Right lobe of liver (tissue), 6 donors: ENCODE measurements around the gene PLXNA4. TPM values are rescaled to one million over a fixed set of nuclear protein-coding genes. Genes with fewer than 3 reads are reported as not detected.

Experiments used
- ATAC-seq, 4 donors: fragments of 200-7000 bp; cut with Tn5 transposase; one replicate each; pipeline ENCODE4 v1.9.1; 2020; ENCODE audit warnings: mild to moderate bottlenecking in 4 of 4, moderate library complexity in 4 of 4
- DNase-seq, 3 donors: peaks; one replicate each; pipeline ENCODE4 v3.0.0-alpha.2; 2020
- H3K27ac ChIP-seq, 3 donors: fragments of 200-600 bp; one replicate each; pipeline ENCODE4 v1.8.0; 2022
- H3K27me3 ChIP-seq, 2 donors: fragments of 200-600 bp; one replicate each; pipeline ENCODE4 v1.8.0; 2022
- H3K36me3 ChIP-seq, 4 donors: fragments of 200-600 bp; sonication (generic) in 1 of 4; one replicate each; pipeline versions ENCODE4 v1.5.1 to v1.8.0; 2017 to 2022; ENCODE audit warnings: control low read depth in 1 of 4
- H3K4me1 ChIP-seq, 4 donors: fragments of 200-600 bp; sonication (generic) in 1 of 4; one replicate each; pipeline versions ENCODE4 v1.5.1 to v1.8.0; 2017 to 2022; ENCODE audit warnings: control low read depth in 1 of 4
- H3K4me3 ChIP-seq, 3 donors: fragments of 200-600 bp; one replicate each; pipeline ENCODE4 v1.8.0; 2022
- H3K9me3 ChIP-seq, 4 donors: fragments of 200-600 bp; sonication (generic) in 1 of 4; one replicate each; pipeline versions ENCODE4 v1.5.1 to v1.8.0; 2017 to 2022; ENCODE audit warnings: control low read depth in 1 of 4
- POLR2A ChIP-seq: fragments of 450-650 bp; IDR thresholded peaks from one replicate; pipeline ENCODE4 v1.6.1; 2017; ENCODE audit warnings: antibody characterized with exemption, mild to moderate bottlenecking
- WGBS: methylation state at CpG from one replicate; pipeline ENCODE4 v1.1.6; 2018; ENCODE audit warnings: low coverage, low lambda C conversion rate; ENCODE audit not compliant: insufficient coverage; ENCODE audit errors: missing lambda C conversion rate; 5-methylcytosine and 5-hydroxymethylcytosine counted together
- intact Hi-C, 2 donors: fragments of 100-400 bp; cut with DNase I; formaldehyde crosslinking; loops; one replicate each; pipeline versions ENCODE4 v1.11.2 to v1.14.1; 2022
- total RNA-seq, 6 experiments: library from RNA; depleted of rRNA in 2 of 6; stranded (reverse); fragments of >200 nt in 2 of 6; fragmentation: NEBNext Ultra II Directional in 3 of 6; extraction: Animal tissue kit (Norgen Biotek cat#: 25700) in 3 of 6; gene quantifications; one replicate each; pipeline versions ENCODE4 v1.1.0 to v1.2.4, GENCODE V29; 2016 to 2023
- TF ChIP-seq, protein P1 (sequence below), 4 donors: fragments of 200-600 bp in 3 of 4; fragments of 450-650 bp in 1 of 4; IDR thresholded peaks; one replicate each; pipeline versions ENCODE4 v1.5.1 to v1.8.0; 2016 to 2022; ENCODE audit warnings: antibody characterized with exemption in 4 of 4, mild to moderate bottlenecking in 2 of 4
- donor health status: DM: no; HTN: yes; CAD: no.
- donor health status: DM: no; HTN: no; CAD: no.
- donor health status: DM: no; HTN: no; CAD: no.
- donor health status: DM: no; HTN: yes; CAD: no.
- donor health status: DM: no; HTN: yes; CAD: no.

PLXNA4 gene
- total RNA-seq, 6 experiments from 2014 or later: 0.17 to 0.90 (median 0.30) TPM

DNA sequence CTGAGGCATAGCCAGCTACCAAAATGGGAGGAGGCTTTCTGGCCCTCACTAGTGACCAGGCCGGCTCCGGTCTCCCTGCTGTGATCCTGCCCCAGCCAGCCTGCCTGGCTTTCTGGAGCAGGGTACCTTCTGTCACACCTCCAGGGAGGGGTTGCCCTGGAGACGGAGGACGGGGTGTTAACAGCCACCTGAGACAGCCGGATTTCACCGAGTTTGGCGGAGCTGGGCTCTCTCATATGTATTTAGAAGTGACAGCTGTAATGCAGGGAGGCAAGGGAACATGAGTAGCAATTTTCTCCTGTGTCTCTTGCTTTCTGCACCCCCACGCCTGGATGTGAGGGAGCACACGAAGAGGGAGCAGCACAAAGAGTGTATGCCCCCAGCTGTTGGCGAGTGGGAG is 473.3 kb downstream of the PLXNA4 start:
- H3K4me1 ChIP-seq: no peaks in the 10 kb centered on the region
- H3K4me3 ChIP-seq: no peak overlapping the region
- intact Hi-C loops: no loop called here
- H3K27ac ChIP-seq: no peak overlapping the region
- H3K9me3 ChIP-seq: no peaks in the 10 kb centered on the region
- TF ChIP-seq, protein P1, sequence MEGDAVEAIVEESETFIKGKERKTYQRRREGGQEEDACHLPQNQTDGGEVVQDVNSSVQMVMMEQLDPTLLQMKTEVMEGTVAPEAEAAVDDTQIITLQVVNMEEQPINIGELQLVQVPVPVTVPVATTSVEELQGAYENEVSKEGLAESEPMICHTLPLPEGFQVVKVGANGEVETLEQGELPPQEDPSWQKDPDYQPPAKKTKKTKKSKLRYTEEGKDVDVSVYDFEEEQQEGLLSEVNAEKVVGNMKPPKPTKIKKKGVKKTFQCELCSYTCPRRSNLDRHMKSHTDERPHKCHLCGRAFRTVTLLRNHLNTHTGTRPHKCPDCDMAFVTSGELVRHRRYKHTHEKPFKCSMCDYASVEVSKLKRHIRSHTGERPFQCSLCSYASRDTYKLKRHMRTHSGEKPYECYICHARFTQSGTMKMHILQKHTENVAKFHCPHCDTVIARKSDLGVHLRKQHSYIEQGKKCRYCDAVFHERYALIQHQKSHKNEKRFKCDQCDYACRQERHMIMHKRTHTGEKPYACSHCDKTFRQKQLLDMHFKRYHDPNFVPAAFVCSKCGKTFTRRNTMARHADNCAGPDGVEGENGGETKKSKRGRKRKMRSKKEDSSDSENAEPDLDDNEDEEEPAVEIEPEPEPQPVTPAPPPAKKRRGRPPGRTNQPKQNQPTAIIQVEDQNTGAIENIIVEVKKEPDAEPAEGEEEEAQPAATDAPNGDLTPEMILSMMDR (IDR thresholded peaks at IDR 0.05): no peak
- no peak for TF ChIP-seq POLR2A
- no peaks in the 10 kb centered on the region for H3K27me3 ChIP-seq
- ATAC-seq (no peak), DNase-seq (no peak)
- no peaks in the 10 kb centered on the region for H3K36me3 ChIP-seq
- 54% methylated on average over 8 of the region's 10 CpGs for WGBS

DNA sequence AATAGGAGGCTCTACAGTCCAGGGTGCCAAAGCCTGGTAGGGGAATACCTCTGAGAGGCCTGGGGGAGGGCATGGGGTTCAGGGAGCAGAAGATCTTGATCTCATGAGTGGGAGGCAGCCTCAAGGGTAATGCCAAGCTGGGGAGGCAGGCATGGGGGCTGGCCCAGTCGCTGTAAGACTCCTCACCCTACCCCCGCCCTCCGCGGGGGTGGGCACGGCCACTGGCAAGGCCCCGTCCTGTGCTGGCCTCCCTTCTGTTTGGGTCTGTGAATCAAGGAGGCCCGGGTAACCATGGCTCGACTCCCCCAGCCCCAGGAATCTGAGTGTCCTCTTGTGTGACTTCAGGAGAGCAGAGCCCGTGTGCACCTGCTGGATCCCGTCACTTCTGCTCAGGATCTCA is 473.9 kb downstream of the PLXNA4 start:
- no peak overlapping the region for H3K4me3 ChIP-seq
- H3K27ac ChIP-seq: no peak overlapping the region
- no peaks in the 10 kb centered on the region for H3K9me3 ChIP-seq
- no peaks in the 10 kb centered on the region for H3K36me3 ChIP-seq
- H3K27me3 ChIP-seq: no peaks in the 10 kb centered on the region
- DNase-seq (no peak), ATAC-seq (peak in 1 of 4 donors; percentile 45)
- no peak for TF ChIP-seq POLR2A
- TF ChIP-seq, protein P1 (IDR thresholded peaks at IDR 0.05): no peak
- no peaks in the 10 kb centered on the region for H3K4me1 ChIP-seq
- intact Hi-C loops: no loop called here
- 90% methylated on average over 3 of the region's 10 CpGs for WGBS

DNA sequence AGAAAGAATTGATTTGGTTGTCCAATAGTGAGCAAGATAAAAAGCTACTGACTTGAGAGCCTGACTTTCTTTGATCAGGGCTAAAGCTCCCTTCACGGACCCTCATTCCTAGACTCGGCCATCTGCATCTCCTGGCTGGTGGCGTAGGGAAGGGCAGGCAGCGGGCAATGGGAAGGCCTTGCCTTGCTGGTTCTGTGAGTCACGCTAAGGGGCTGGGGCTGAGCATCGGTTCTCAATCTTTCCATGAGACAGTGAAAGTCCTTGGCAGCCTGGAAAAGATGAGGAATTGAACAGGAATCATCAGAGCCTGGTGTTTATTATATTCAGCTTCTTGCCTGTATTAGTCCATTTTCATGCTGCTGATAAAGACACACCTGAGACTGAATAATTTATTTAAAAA is 475.3 kb downstream of the PLXNA4 start:
- H3K27me3 ChIP-seq: no peaks in the 10 kb centered on the region
- TF ChIP-seq, protein P1 (IDR thresholded peaks at IDR 0.05): no peak
- TF ChIP-seq POLR2A: no peak
- 83% methylated on average over 5 of the region's 6 CpGs for WGBS
- H3K36me3 ChIP-seq: no peaks in the 10 kb centered on the region
- DNase-seq: no peak
- no peak for ATAC-seq
- intact Hi-C loops: no loop called here
- no peak overlapping the region for H3K27ac ChIP-seq
- no peaks in the 10 kb centered on the region for H3K9me3 ChIP-seq
- no peaks in the 10 kb centered on the region for H3K4me1 ChIP-seq
- no peak overlapping the region for H3K4me3 ChIP-seq

DNA sequence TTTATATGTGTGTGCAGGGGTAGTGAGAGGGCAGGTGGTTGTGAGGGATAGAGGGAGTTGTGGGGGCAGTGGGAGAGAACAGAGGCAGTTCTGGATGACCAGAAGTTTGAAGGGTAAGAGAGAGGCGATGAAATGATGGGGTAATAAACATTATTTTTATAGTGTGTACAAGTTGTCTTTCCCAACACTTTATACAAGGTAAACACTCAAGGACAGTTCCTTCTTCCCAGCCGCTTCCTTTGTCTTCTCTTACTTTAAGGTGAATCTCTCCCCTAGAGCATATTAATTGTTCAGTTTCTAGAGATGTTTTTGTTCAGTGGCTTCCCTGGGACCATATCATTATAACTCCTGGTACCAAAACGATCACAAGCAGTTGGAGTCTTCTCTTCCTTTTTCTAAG is 475.8 kb downstream of the PLXNA4 start:
- intact Hi-C loops: no loop called here
- ATAC-seq (no peak), DNase-seq (no peak)
- no peaks in the 10 kb centered on the region for H3K9me3 ChIP-seq
- H3K4me3 ChIP-seq: no peak overlapping the region
- WGBS: 60% methylated on average over 3 of the region's 3 CpGs
- no peaks in the 10 kb centered on the region for H3K27me3 ChIP-seq
- no peaks in the 10 kb centered on the region for H3K4me1 ChIP-seq
- no peak overlapping the region for H3K27ac ChIP-seq
- no peaks in the 10 kb centered on the region for H3K36me3 ChIP-seq
- no peak for TF ChIP-seq POLR2A
- TF ChIP-seq, protein P1 (IDR thresholded peaks at IDR 0.05): no peak

- H3K36me3 ChIP-seq: no peaks in the 10 kb centered on the region
These were observed 477.1 kb downstream of the PLXNA4 start for GRCh38 chr7:132099163-132099562.

More at GRCh38 chr7:132099163-132099562, 477.1 kb downstream of the PLXNA4 start:
- intact Hi-C loops: no loop called here
- Histone ChIP-seq H3K27me3 (no peaks in the 10 kb centered on the region), H3K4me1 (no peaks in the 10 kb centered on the region), H3K27ac (no peak overlapping the region), H3K4me3 (no peak overlapping the region), H3K9me3 (no peaks in the 10 kb centered on the region)
- WGBS: 40% methylated on average over 2 of the region's 2 CpGs
- no peak for TF ChIP-seq POLR2A
- TF ChIP-seq, protein P1 (IDR thresholded peaks at IDR 0.05): no peak
- DNase-seq: no peak
- ATAC-seq: no peak
